Liver (tissue), 9 donors: ENCODE data around the gene SMARCC1. TPM values are rescaled to one million over a fixed set of nuclear protein-coding genes. Genes with fewer than 3 reads are reported as not detected.

ENCODE experiments used
- DNase-seq: peaks from one replicate; pipeline ENCODE4 v3.0.0-alpha.2; 2017; ENCODE audit warnings: low spot score
- H3K27ac ChIP-seq, 2 donors: one replicate each; pipeline ENCODE4 v1.7.0; 2013; ENCODE audit warnings: inconsistent platforms in 2 of 2, low read length in 2 of 2, control low read depth in 1 of 2, low read depth in 1 of 2, mild to moderate bottlenecking in 1 of 2
- H3K27me3 ChIP-seq, 4 donors: one replicate each; pipeline versions ENCODE4 v1.6.1 to v1.7.0; 2013; ENCODE audit warnings: low read length in 3 of 4, inconsistent platforms in 1 of 4, mild to moderate bottlenecking in 1 of 4, moderate library complexity in 1 of 4; ENCODE audit not compliant: control insufficient read depth in 4 of 4, insufficient read depth in 4 of 4
- H3K36me3 ChIP-seq, 4 donors: one replicate each; pipeline versions ENCODE4 v1.6.1 to v1.7.0; 2013; ENCODE audit warnings: low read length in 3 of 4, mild to moderate bottlenecking in 3 of 4, low read depth in 1 of 4, moderate library complexity in 1 of 4; ENCODE audit not compliant: control insufficient read depth in 4 of 4, insufficient read depth in 3 of 4
- H3K4me1 ChIP-seq, 4 donors: one replicate each; pipeline versions ENCODE4 v1.6.1 to v1.7.0; 2013; ENCODE audit warnings: low read length in 3 of 4, mild to moderate bottlenecking in 3 of 4, moderate library complexity in 1 of 4; ENCODE audit not compliant: control insufficient read depth in 4 of 4, insufficient read depth in 4 of 4
- H3K4me3 ChIP-seq, 3 donors: one replicate each; pipeline versions ENCODE4 v1.6.1 to v1.7.0; 2013; ENCODE audit warnings: low read length in 3 of 3, control low read depth in 1 of 3, low read depth in 1 of 3, mild to moderate bottlenecking in 1 of 3
- H3K9ac ChIP-seq, 2 donors: one replicate each; pipeline ENCODE4 v1.7.0; 2013; ENCODE audit warnings: low read length in 2 of 2, mild to moderate bottlenecking in 2 of 2, moderate library complexity in 2 of 2, control low read depth in 1 of 2, low read depth in 1 of 2
- H3K9me3 ChIP-seq, 4 donors: one replicate each; pipeline versions ENCODE4 v1.6.1 to v1.7.0; 2013; ENCODE audit warnings: low read length in 3 of 4; ENCODE audit not compliant: control insufficient read depth in 4 of 4
- EGR1 ChIP-seq, 2 donors: IDR thresholded peaks; 2 replicates each; pipeline ENCODE4 v1.6.1; 2016 to 2018; ENCODE audit warnings: antibody characterized with exemption in 2 of 2, low read depth in 2 of 2
- FOXA1 ChIP-seq: IDR thresholded peaks from 2 replicates; pipeline ENCODE4 v1.6.1; 2016; ENCODE audit warnings: antibody characterized with exemption
- FOXA2 ChIP-seq: IDR thresholded peaks from 2 replicates; pipeline ENCODE4 v1.6.1; 2016; ENCODE audit warnings: antibody characterized with exemption
- GABPA ChIP-seq, 2 donors: IDR thresholded peaks in 1 of 2; conservative IDR thresholded peaks in 1 of 2; 2 replicates each; pipeline ENCODE4 v1.6.1; 2016; ENCODE audit warnings: antibody characterized with exemption in 2 of 2, mild to moderate bottlenecking in 1 of 2, moderate library complexity in 1 of 2
- HNF4A ChIP-seq, 2 donors: conservative IDR thresholded peaks; 2 replicates each; pipeline ENCODE4 v1.6.1; 2016; ENCODE audit warnings: antibody characterized with exemption in 2 of 2, mild to moderate bottlenecking in 2 of 2
- HNF4G ChIP-seq: IDR thresholded peaks from 2 replicates; pipeline ENCODE4 v1.6.1; 2016; ENCODE audit warnings: antibody characterized with exemption
- JUND ChIP-seq, 2 donors: IDR thresholded peaks; 2 replicates each; pipeline ENCODE4 v1.6.1; 2016; ENCODE audit warnings: antibody characterized with exemption in 2 of 2
- NR2F2 ChIP-seq: IDR thresholded peaks from 2 replicates; pipeline ENCODE4 v1.6.1; 2016; ENCODE audit warnings: antibody characterized with exemption
- RXRA ChIP-seq, 2 donors: IDR thresholded peaks; 2 replicates each; pipeline ENCODE4 v1.6.1; 2017 to 2018; ENCODE audit warnings: antibody characterized with exemption in 2 of 2, mild to moderate bottlenecking in 1 of 2
- SP1 ChIP-seq: IDR thresholded peaks from 2 replicates; pipeline ENCODE4 v1.6.1; 2018; ENCODE audit warnings: antibody characterized with exemption, mild to moderate bottlenecking
- TAF1 ChIP-seq: conservative IDR thresholded peaks from 2 replicates; pipeline ENCODE4 v1.6.1; 2016; ENCODE audit warnings: antibody characterized with exemption, mild to moderate bottlenecking
- WGBS: extraction: QIAGEN DNeasy Blood & Tissue Kit; methylation state at CpG from one replicate; pipeline ENCODE4 v1.1.7; 2013; 5-methylcytosine and 5-hydroxymethylcytosine counted together
- polyA plus RNA-seq, 2 donors: library from polyadenylated mRNA; stranded (reverse) in 1 of 2; unstranded in 1 of 2; fragments of 200-250 nt in 1 of 2; fragments of >200 nt in 1 of 2; fragmentation: Nextera tagmentation in 1 of 2; extraction: Ambion mirVana in 1 of 2; gene quantifications; one replicate each; pipeline versions ENCODE4 v1.2.1 to v1.2.3, GENCODE V29; 2013 to 2015
- total RNA-seq, 2 donors: library from RNA; depleted of rRNA; stranded (reverse); fragments of >200 nt; gene quantifications; one replicate each; pipeline ENCODE4 v1.2.3, GENCODE V29; 2014
- TF ChIP-seq, protein P1 (sequence below): fragments of 150-350 bp; IDR thresholded peaks from 2 replicates; pipeline ENCODE4 v1.5.1; 2017; ENCODE audit warnings: improper control_type of control experiment, low read depth, low read length; ENCODE audit not compliant: missing input control
- TF ChIP-seq, protein P2 (sequence below): IDR thresholded peaks from 2 replicates; pipeline ENCODE4 v1.6.1; 2016; ENCODE audit warnings: antibody characterized with exemption
- TF ChIP-seq, protein P3 (sequence below): IDR thresholded peaks from 2 replicates; pipeline ENCODE4 v1.6.1; 2016; ENCODE audit warnings: antibody characterized with exemption, mild to moderate bottlenecking
- TF ChIP-seq, protein P4 (sequence below): IDR thresholded peaks from 2 replicates; pipeline ENCODE4 v1.6.1; 2016; ENCODE audit warnings: antibody characterized with exemption
- donor health status: healthy.
- donor health status: healthy.
- donor health status: healthy.
- donor health status: healthy.
- donor health status: healthy.

SMARCC1 gene
- total and polyA plus RNA-seq, 4 donors = 6.6 to 19.8 (median 12.6) TPM

- no peak for TF ChIP-seq FOXA1
- no peak for TF ChIP-seq JUND (IDR thresholded peaks at IDR 0.05)
- no peak for TF ChIP-seq HNF4A (conservative IDR thresholded peaks at IDR 0.05)
- no peak for TF ChIP-seq NR2F2
- no peak for TF ChIP-seq SP1
- TF ChIP-seq RXRA (IDR thresholded peaks at IDR 0.05) = no peak
- TF ChIP-seq, protein P1, sequence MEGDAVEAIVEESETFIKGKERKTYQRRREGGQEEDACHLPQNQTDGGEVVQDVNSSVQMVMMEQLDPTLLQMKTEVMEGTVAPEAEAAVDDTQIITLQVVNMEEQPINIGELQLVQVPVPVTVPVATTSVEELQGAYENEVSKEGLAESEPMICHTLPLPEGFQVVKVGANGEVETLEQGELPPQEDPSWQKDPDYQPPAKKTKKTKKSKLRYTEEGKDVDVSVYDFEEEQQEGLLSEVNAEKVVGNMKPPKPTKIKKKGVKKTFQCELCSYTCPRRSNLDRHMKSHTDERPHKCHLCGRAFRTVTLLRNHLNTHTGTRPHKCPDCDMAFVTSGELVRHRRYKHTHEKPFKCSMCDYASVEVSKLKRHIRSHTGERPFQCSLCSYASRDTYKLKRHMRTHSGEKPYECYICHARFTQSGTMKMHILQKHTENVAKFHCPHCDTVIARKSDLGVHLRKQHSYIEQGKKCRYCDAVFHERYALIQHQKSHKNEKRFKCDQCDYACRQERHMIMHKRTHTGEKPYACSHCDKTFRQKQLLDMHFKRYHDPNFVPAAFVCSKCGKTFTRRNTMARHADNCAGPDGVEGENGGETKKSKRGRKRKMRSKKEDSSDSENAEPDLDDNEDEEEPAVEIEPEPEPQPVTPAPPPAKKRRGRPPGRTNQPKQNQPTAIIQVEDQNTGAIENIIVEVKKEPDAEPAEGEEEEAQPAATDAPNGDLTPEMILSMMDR = no peak
These were observed 146.7 kb downstream of the SMARCC1 start (continued) for GRCh38 chr3:47634996-47635395.

DNA sequence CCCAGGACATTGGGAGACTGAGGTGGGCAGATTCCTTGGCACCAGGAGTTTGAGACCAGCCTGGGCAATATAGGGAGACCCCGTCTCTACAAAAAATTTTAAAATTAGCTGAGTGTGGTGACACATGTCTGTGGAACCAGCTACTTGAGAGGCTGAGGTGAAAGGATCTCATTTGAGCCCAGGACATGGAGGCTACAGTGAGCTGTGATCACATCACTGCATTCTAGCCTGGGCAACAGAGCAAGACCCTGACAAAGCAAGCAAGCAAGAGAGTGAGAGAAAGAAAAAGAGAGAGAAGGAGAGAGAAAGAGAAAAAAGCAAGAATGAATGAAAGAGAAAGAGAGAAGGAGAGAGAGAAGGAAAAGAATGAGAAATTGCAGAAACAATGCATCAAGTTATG is 150.9 kb downstream of the SMARCC1 start:
- H3K36me3 ChIP-seq = peaks cover 2 to 44% (median 33%) of the 10 kb centered on the region in 4 donors
- TF ChIP-seq RXRA (IDR thresholded peaks at IDR 0.05) = no peak
- TF ChIP-seq NR2F2 = no peak
- TF ChIP-seq, protein P2, sequence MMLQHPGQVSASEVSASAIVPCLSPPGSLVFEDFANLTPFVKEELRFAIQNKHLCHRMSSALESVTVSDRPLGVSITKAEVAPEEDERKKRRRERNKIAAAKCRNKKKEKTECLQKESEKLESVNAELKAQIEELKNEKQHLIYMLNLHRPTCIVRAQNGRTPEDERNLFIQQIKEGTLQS = no peak
- no peak for TF ChIP-seq TAF1
- no peak for TF ChIP-seq EGR1 (IDR thresholded peaks at IDR 0.05; ENCODE audit: low read depth in 2 of 2)
- TF ChIP-seq, protein P1 = no peak
- TF ChIP-seq HNF4G = no peak
- no peak for TF ChIP-seq GABPA (IDR thresholded peaks at IDR 0.05 in 1 of 2, conservative IDR thresholded peaks at IDR 0.05 in 1 of 2)
- TF ChIP-seq, protein P3, sequence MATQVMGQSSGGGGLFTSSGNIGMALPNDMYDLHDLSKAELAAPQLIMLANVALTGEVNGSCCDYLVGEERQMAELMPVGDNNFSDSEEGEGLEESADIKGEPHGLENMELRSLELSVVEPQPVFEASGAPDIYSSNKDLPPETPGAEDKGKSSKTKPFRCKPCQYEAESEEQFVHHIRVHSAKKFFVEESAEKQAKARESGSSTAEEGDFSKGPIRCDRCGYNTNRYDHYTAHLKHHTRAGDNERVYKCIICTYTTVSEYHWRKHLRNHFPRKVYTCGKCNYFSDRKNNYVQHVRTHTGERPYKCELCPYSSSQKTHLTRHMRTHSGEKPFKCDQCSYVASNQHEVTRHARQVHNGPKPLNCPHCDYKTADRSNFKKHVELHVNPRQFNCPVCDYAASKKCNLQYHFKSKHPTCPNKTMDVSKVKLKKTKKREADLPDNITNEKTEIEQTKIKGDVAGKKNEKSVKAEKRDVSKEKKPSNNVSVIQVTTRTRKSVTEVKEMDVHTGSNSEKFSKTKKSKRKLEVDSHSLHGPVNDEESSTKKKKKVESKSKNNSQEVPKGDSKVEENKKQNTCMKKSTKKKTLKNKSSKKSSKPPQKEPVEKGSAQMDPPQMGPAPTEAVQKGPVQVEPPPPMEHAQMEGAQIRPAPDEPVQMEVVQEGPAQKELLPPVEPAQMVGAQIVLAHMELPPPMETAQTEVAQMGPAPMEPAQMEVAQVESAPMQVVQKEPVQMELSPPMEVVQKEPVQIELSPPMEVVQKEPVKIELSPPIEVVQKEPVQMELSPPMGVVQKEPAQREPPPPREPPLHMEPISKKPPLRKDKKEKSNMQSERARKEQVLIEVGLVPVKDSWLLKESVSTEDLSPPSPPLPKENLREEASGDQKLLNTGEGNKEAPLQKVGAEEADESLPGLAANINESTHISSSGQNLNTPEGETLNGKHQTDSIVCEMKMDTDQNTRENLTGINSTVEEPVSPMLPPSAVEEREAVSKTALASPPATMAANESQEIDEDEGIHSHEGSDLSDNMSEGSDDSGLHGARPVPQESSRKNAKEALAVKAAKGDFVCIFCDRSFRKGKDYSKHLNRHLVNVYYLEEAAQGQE = no peak
- TF ChIP-seq JUND (IDR thresholded peaks at IDR 0.05) = no peak
- TF ChIP-seq, protein P4, sequence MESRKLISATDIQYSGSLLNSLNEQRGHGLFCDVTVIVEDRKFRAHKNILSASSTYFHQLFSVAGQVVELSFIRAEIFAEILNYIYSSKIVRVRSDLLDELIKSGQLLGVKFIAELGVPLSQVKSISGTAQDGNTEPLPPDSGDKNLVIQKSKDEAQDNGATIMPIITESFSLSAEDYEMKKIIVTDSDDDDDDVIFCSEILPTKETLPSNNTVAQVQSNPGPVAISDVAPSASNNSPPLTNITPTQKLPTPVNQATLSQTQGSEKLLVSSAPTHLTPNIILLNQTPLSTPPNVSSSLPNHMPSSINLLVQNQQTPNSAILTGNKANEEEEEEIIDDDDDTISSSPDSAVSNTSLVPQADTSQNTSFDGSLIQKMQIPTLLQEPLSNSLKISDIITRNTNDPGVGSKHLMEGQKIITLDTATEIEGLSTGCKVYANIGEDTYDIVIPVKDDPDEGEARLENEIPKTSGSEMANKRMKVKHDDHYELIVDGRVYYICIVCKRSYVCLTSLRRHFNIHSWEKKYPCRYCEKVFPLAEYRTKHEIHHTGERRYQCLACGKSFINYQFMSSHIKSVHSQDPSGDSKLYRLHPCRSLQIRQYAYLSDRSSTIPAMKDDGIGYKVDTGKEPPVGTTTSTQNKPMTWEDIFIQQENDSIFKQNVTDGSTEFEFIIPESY = no peak
- no peak for TF ChIP-seq FOXA2
- no peak for TF ChIP-seq HNF4A (conservative IDR thresholded peaks at IDR 0.05)
- WGBS = 97% methylated on average over 1 of the region's 1 CpG

More for the DNA sequence above, 150.9 kb downstream of the SMARCC1 start:
- DNase-seq = no peak
- Histone ChIP-seq H3K27me3 (no peaks in the 10 kb centered on the region), H3K9ac (no peak overlapping the region), H3K9me3 (no peaks in the 10 kb centered on the region), H3K4me1 (no peaks in the 10 kb centered on the region), H3K4me3 (no peak overlapping the region), H3K27ac (no peak overlapping the region)
